A549 treated with ZK216348 at 1 μM for 4 hours (cell line): ENCODE data around the gene TOP2B. TPM values are rescaled to one million over a fixed set of nuclear protein-coding genes. Genes with fewer than 3 reads are reported as not detected.

Experiments used
- total RNA-seq: library from RNA; stranded (reverse); fragments of 200-300 nt; extraction: Qiagen RNA extraction; gene quantifications from 5 replicates; pipeline ENCODE4 v1.2.3, GENCODE V29; 2022; ENCODE audit warnings: low read depth

TOP2B gene, protein sequence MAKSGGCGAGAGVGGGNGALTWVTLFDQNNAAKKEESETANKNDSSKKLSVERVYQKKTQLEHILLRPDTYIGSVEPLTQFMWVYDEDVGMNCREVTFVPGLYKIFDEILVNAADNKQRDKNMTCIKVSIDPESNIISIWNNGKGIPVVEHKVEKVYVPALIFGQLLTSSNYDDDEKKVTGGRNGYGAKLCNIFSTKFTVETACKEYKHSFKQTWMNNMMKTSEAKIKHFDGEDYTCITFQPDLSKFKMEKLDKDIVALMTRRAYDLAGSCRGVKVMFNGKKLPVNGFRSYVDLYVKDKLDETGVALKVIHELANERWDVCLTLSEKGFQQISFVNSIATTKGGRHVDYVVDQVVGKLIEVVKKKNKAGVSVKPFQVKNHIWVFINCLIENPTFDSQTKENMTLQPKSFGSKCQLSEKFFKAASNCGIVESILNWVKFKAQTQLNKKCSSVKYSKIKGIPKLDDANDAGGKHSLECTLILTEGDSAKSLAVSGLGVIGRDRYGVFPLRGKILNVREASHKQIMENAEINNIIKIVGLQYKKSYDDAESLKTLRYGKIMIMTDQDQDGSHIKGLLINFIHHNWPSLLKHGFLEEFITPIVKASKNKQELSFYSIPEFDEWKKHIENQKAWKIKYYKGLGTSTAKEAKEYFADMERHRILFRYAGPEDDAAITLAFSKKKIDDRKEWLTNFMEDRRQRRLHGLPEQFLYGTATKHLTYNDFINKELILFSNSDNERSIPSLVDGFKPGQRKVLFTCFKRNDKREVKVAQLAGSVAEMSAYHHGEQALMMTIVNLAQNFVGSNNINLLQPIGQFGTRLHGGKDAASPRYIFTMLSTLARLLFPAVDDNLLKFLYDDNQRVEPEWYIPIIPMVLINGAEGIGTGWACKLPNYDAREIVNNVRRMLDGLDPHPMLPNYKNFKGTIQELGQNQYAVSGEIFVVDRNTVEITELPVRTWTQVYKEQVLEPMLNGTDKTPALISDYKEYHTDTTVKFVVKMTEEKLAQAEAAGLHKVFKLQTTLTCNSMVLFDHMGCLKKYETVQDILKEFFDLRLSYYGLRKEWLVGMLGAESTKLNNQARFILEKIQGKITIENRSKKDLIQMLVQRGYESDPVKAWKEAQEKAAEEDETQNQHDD (N-terminal part only)
- total RNA-seq = 57.6 to 96.4 TPM (median 62.1 TPM) in 5 replicates

DNA sequence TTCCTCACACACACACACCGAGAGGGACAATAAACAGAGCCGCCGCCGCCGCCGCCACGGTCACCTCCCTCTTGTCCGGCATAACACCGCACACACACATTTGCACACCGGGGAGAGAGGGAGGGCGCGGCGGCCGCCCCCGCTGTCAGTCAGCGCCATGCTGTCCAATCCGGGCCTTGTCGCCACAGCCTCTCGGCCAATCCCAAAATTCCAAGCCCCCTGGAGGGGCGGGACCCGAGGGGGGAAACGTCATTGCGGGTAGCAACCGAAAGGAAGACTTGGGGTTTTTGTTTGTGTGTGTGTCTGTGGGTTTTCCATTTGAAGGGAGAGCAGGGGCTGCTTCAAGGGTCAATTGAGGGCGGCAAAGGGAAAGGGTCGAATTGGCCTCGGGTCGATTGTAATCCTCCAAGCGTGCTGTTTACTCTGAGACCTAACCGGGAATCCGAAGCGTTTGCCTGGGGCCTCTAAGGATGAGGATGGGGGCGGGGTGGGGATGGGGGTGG lies at the start of gene TOP2B:
TSS of gene TOP2B (minus strand) at position 96 of the 503 bp plus-strand sequence. CDS start 610 bp downstream, outside the sequence.

Other genes with a start within 250 kb of the TOP2B start
- 5.0 to 9.4 TPM (median 7.9 TPM) in 5 replicates for gene RARB, start 236.6 kb downstream of the TOP2B start, total RNA-seq
- 17.9 to 25.1 TPM (median 19.6 TPM) in 5 replicates for gene NGLY1, start 118.5 kb upstream of the TOP2B start, total RNA-seq
- gene OXSM, start 125.2 kb upstream of the TOP2B start, total RNA-seq = 15.6 to 21.3 TPM (median 19.0 TPM) in 5 replicates